Jurkat, Clone E6-1 (cell line): ENCODE results near the gene ZFR2.
A peak's percentile ranks its signal among the peaks of the same experiment; 100 is the strongest.
"Not testable (repeated sequence)": the region's sequence is repeated elsewhere in the genome, so short reads cannot be mapped to it uniquely, and the experiment has no call there.

Source experiments
- DNase-seq: peaks from one replicate; pipeline ENCODE4 v3.0.0-alpha.2; 2011; ENCODE audit warnings: low read depth, low spot score
- H3K4me3 ChIP-seq: 2 replicates; pipeline ENCODE4 v1.5.1; 2011; ENCODE audit warnings: mild to moderate bottlenecking, low read length, control low read depth, moderate library complexity

The ZFR2 gene

GRCh38 chr19:3765757-3766156 is 103.1 kb downstream of the ZFR2 start:
- H3K4me3 ChIP-seq, DNase-seq: not testable (repeated sequence)

GRCh38 chr19:3765121-3765520 is 103.7 kb downstream of the ZFR2 start:
- DNase-seq = no peak
- H3K4me3 ChIP-seq = no peak overlapping the region

GRCh38 chr19:3762501-3763459 is 106.1 kb downstream of the ZFR2 start, which contains the start of gene MRPL54:
TSS of gene MRPL54 (plus strand) at chr19:3762682. CDS start at chr19:3762701, 19 bp downstream.
- peak; percentile 99 for DNase-seq

DNA sequence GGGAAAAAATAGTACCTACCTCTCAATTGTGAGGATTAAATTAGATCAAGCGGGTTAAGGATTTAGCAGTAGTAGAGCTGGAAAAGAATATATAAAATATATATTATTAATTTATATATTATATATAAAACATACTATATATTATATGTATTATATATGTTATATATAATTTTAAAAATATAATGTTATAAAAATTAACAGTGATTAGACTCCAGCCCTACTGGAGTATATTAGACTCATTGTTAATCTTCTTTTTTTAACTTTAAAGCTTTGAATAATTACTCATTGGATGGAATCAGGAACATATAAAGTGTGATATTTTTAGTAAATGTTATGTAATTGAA is 106.7 kb downstream of the ZFR2 start:
- peak overlapping the region; percentile 98 for H3K4me3 ChIP-seq

More at GRCh38 chr19:3762501-3763459, 106.1 kb downstream of the ZFR2 start, which contains the start of gene MRPL54:
- peak within 1 kb of the TSS; percentile 98 for H3K4me3 ChIP-seq

DNA sequence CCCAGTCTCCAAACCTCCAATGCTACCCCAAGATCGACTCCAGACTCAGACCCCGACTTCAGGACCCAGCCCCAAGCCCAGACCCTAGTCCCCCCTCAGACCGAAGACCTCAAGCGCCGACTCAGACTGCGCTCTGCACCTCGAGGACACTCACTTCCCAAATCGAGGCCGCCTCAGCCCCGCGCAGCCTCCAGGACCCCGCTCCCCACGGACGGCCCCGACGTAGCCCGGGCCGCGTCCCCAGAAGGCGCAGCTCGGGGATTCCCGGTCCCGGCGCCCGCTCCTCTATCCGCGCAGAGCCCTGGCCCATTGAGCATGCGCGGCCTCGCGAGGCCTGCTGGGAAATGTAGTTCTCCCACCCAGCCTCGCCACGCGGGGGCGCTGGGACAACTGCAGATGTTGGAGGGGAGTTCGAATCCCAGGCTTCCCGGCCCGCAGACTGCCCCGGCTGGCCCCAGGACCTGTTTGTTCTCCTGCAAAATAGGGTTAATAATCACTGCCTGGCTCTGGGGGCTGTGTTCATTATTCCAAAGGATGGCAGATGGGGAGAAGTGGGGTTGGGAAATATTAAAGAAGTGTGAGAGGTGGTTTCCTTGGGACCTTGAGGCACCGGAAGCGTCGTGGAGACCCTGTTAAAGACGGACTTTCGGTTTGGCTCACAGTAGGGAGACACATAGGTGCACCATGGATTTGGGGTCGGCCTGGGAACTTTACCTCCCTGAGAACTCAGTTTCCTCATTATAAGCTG is 107.3 kb downstream of the ZFR2 start, which contains the start of gene APBA3:
Gene APBA3, minus strand, starts transcription at position 311 of the 748 bp plus-strand sequence. CDS start 1,428 bp downstream, outside the sequence.
- DNase-seq = peak; percentile 86
- H3K4me3 ChIP-seq = peak within 1 kb of the TSS; percentile 98

More for the DNA sequence above, 106.7 kb downstream of the ZFR2 start:
- no peak for DNase-seq

DNA sequence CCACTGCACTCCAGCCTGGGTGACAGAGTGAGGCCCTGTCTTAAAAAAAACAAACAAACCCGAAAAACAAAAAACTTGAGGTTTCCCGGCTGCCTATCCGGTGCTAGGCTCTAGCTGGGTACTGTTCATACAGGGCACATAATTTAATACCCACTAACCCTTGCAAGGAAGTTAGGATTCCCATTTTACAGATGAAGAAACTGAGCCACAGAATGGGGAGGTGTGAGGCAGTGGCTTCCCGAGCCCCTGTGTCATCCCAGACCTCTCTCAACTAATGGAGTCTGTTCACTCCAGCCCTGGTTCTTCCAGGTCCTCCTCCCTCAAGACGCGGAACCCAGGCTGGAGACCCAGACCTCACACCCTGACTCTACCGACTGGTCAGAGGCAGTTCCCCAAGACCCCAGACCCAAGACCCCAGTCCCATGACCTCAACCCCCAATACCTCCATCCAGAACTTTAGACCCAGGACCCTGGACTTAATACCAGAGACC is 107.9 kb downstream of the ZFR2 start:
- DNase-seq = no peak
- peak overlapping the region; percentile 98 for H3K4me3 ChIP-seq

DNA sequence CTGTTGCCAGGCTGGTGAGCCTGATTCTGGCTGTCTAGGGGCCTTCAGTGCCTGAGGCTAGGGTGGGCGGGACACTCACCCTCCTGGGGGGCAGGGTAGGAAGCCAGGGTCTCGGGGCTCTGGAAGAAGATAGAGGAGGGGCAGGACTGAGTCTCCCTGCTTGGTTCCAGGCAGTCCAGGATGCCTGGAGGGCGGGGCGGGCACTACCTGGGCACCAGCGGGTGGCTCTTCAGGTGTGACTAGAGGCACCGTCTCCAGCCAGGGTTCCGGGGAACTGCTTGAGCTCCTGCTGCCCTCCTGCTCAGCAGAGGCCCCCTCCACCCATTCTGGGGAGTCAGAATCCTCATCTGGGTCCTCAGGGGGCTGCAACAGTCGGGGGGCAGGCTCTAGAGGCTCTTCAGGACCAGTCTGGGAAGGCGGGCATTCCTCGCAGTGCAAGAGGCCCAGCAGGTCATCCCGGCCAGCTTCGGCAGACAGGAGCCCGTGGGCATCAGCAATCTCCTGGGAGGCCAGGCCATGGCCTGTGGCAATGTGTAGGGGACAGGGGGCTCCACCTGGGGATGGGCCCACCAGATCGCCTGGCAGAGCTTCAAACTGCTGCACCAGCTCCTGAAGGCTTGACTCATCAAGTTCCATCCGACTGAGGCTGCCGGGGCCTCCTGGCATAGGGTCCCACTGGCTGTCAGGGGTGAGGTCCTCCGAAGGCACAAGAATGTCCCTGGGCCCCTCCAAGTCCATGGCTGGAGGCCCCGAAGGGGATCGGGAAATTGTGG is 109.2 kb downstream of the ZFR2 start:
- no peak for DNase-seq
- no peak overlapping the region for H3K4me3 ChIP-seq

GRCh38 chr19:3758297-3758696 is 110.5 kb downstream of the ZFR2 start:
- not testable (repeated sequence) for H3K4me3 ChIP-seq, DNase-seq

GRCh38 chr19:3757705-3758104 is 111.1 kb downstream of the ZFR2 start:
- DNase-seq, H3K4me3 ChIP-seq: not testable (repeated sequence)
